B cell (primary cell): ENCODE measurements around the gene TEX14.

Experiments
- CTCF ChIP-seq: fragments of 200-600 bp; IDR thresholded peaks from one replicate; pipeline ENCODE4 v1.8.0; 2022; ENCODE audit warnings: antibody characterized with exemption, mild to moderate bottlenecking
- EZH2 ChIP-seq: IDR thresholded peaks from 2 replicates; pipeline ENCODE4 v1.6.1; 2012; ENCODE audit warnings: borderline replicate concordance, low read depth, mild to moderate bottlenecking, moderate library complexity, low read length; ENCODE audit not compliant: insufficient read depth, poor library complexity, severe bottlenecking

GRCh38 chr17:58513267-58513964 lies 178.4 kb downstream of the TEX14 start:
- TF ChIP-seq EZH2 (no peak), CTCF (no peak)
